ENCODE data around the gene NPAS3.

Gene NPAS3

DNA sequence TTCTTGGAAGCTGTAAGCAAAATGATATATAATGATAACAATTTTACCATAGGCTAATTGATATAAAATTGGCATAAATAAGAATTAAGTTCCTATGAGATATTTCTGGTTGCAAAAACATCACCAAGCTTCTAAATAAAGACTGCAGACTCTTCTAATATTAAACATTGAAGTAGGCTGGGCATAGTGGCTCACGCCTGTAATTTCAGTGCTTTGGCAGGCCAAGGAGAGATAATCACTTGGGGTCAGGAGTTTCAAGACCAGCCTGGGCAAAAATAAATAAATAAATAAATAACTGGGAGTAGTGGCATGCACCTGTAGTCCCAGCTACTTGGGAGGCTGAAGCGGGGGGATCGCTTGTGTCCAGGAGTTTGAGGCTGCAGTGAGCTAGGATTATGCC is 71.8 kb downstream of the NPAS3 start:
- no peak for DNase-seq (ENCODE audit: low read depth in 2 of 3, low spot score in 1 of 3)

DNA sequence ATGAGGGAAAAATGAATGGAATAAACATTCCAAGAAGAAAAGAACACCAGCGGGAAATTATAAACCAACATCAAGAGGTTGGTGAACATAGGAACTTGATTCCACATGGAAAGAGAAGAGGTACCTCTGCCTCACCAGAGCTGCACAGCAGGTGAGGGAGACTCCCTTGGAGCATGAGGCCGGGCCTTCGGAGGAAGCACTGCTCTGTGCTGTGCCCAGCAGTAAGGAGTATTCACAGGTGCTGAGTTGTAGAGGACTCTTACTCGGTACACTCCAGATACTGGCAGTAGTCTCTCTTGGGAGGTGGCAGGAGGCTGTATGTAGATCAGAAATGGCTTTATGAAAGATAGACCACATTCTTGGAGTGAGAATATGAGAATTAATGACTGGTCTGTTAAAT is 76.0 kb downstream of the NPAS3 start:
- no peak for DNase-seq (ENCODE audit: low read depth in 2 of 3, low spot score in 1 of 3)

DNA sequence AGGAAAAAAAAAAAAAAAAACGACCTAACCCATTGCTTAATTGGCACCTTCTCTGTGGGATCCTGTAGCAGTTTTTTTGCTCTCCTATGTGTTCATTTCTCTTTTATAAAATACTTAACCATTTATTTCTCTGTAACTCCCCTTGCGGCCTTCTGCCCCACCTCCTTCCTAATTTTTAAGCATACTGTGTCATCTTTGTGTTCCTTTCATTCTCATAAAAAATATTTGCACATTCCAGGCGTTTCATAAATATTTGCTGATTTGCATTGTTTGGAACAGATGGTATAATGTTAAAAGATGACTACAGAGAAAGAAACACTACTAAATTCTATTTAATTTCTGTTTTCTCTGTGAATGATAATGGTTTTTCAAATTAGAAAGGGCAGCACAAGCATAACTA is 77.9 kb downstream of the NPAS3 start:
- no peak for DNase-seq (ENCODE audit: low read depth in 2 of 3, low spot score in 1 of 3)

DNA sequence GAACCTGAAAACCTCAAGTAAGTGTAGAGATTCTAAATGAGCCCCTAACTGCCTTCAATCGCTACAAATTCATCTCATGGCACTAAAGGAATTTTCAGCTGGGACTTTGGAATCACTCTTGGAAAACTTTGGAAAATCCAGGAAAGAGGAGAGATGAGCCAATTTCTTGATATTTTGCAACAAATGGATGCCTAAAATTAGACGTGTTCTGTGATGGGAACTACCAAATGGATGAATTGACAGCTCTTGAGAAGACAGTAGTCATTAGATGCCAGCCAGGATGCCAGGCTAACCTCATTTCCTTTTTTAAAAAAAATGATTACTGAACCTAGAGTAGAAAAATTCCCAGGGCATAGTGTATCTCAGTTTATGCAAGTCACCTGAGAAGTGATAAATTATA is 78.3 kb downstream of the NPAS3 start:
- no peak for DNase-seq (ENCODE audit: low read depth in 2 of 3, low spot score in 1 of 3)

DNA sequence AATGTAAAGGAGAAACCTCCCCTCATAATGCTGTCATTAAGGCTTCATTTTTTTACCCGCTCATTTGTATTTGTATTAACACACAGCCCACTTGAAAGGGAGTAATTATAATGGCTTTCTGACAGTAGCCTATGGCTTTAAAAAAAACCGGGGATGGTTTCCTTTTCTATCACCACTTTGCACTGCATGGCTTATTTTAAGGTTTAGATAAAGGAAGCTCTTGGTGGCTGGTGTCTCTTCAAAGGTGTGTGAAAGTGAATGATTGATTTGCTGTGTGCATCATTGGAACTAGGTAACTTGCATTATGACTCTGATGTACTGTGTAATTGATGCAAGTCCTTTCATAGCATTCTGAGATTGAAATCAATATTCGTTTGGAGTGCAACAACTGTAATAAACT is 80.7 kb downstream of the NPAS3 start:
- no peak for DNase-seq (ENCODE audit: low read depth in 2 of 3, low spot score in 1 of 3)

DNA sequence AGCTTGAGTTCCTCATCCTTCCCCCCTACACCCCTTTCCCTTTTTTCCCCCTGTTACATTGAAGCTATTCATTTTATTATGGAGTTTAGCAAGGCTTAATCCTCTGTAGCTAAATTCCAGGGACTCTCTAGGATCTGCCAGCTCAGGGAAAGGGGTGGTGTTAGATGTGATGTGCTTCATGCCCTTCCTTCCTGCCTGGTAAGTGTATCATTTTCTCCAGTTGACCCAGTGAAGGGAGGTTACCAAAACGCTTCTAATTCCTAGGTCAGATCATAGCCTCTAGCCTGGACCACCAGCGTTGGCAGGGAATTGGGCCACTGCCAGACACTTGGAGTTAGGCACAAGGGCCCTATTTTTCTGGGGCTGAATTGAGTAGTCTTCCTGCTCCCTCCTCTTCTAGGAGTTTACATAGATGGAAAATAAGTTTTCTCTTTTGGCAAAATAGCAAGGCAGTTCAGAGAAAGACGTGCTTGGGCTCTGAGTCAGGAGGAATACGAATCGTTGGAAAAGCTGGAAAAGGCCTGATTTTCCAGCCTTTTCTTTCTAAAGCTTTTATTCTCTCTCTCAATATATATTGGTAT is 88.3 kb downstream of the NPAS3 start:
- no peak for DNase-seq (ENCODE audit: low read depth in 2 of 3, low spot score in 1 of 3)

DNA sequence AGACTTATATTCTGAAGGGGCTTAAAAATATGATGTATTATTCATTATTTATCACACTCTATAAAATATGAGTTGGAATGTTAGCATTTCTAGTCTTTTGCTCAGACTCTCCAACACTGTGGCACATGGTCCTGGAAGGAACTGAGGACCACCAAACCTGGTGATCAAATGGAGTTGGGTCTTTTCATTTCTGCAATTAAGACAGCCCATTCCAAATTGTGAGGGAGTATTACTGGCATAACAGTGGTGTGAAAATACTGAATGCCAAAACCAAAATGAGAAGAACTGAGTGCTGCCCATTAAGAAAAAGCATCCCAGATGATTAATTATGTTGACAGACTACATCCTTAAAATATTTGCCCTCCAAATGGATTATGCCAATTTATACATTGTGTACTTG is 90.8 kb downstream of the NPAS3 start:
- no peak for DNase-seq (ENCODE audit: low read depth in 2 of 3, low spot score in 1 of 3)

DNA sequence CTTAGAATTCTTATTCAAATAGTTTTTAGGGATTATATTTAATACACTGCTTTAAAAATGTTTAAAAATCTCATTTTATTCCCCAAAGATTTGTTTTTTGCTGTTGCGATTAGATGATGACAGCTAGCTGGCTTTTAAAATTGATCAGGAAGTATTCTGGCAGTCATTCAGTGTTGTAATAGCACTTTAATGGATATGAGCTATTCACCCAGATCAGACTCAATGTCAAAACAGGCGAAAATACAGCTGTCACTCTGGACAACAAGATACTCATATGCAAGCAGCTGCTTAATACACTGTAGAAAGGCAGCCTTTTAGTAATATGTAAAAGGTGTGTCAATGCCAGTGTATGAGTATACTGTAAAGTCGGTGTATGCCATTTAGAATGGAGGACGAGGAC is 91.7 kb downstream of the NPAS3 start:
- no peak for DNase-seq (ENCODE audit: low read depth in 2 of 3, low spot score in 1 of 3)

DNA sequence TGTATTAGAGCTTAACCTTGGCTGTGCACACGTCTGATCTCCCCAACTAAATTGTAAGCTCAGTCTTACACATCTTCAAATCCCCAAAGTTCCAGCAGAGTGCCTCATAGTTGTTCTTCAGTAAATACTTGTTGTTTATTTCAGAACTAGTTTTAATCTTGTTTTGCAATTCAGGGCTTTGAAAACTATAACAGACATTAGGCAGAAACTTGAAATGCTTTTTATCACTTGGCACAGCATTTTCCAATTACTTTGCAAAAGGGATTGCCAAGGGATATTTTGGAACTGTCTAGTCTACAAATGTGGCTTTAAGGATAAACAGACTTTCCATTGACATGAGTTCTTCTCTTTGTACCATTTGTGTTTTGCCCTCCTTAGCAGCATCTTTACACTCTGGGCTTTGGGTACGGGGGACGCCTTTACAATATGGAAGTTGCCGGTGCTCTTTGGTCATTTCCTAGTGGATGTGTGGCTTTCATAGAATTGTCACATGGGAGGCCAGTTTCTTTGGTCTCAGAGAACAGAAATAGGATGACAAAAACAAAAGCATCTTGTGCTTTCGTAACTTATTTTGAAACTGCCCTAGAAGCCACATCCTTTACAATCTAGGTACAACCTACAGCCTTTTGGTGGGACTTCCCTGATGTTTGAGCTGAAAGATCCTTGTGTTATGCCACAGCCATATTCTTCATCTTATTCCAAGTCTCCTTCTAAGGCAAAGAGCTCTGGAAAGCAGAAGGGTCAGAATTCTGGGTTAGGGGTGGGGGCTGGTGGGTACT is 96.9 kb downstream of the NPAS3 start:
- DNase-seq (ENCODE audit: low read depth in 2 of 3, low spot score in 1 of 3) = no peak

DNA sequence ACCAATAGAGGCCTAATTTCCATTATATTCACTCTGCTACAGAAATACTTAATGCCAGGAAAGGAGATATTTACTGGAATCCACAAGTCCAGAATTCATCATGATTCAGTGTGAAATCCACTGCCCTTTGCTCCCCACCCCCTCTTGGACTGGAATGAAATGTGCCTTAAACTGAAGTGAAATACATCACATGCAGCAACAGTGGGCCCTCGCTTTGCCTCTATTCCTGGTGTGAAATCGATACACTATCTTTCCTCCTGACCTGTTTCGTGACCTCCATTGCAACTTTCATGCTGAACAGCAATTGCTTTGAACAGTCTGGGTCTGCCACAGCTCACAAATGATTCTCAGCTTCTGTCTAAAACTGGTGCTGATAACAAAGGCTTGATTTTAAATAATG is 100.6 kb downstream of the NPAS3 start:
- no peak for DNase-seq (ENCODE audit: low read depth in 2 of 3, low spot score in 1 of 3)

DNA sequence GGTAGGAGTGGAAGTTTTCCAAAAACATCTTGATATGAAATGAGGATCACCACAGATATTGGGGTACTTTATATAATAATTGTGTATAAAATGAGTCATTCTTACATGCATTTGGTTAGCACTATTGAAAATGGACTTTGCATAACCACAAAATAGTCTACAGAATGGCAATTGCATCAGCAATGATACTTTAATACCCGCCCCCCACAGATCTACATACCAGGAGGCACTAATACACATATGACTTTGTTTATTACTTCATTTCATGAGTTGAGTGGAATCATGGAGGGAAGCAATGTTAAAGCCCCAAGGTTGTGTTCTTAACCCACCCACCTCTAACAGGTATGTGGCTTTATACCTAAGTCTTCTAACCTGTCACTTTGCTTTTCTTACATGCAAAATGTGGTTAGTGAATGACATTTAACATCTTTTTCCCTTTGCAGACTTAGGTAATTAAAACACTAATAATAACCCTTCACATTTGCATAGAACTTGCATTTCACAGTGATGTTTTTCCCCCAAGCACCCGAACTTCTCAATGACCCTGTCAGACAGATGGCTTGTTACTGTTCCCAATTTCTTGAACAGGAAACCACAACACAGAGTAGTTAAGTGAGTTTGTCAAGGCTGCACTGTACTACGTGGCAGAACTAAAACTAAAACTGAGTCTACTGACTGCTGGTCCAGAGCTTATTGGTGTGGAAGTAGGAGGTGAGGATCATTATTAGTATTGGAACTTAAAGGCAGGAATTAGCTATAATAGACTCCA is 101.9 kb downstream of the NPAS3 start:
- DNase-seq (ENCODE audit: low read depth in 2 of 3, low spot score in 1 of 3) = no peak

DNA sequence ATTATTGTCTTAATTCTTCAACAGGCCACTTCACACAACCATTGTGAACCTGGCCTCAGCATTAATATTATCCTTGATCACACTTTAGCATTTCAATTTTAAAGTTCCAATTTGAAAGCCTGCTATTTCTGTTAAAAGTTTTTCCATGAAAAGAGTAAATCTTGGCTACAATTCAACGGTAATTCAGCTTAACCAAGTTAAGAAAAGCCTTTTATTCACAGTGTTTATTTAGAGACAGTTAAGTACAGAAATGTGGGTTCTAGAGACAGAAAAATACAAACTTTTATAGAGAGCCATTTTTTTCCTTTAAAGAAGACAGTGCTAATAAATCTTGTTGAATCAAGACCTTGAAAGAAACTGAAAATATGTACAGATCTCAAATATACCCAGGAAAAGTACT is 103.9 kb downstream of the NPAS3 start:
- DNase-seq (ENCODE audit: low read depth in 2 of 3, low spot score in 1 of 3) = no peak

DNA sequence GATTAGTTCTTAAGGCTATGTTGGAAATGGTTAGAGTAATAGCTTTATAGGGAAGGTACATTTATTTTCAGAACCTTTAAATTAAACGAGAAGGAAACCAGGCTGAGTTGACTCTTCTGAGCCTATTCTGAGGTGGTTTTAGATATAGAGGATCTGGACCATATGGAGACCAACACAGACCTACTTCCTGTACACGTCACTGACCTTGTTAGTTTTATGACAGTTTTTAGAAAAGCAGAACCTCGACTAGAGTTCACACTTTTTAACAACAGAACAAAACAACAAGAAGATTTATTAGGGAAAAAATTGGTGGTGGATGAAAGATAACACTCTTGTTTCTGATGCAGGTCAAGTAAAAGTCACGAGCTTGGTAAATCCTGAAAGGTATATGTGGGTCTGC is 107.1 kb downstream of the NPAS3 start:
- no peak for DNase-seq (ENCODE audit: low read depth in 2 of 3, low spot score in 1 of 3)

DNA sequence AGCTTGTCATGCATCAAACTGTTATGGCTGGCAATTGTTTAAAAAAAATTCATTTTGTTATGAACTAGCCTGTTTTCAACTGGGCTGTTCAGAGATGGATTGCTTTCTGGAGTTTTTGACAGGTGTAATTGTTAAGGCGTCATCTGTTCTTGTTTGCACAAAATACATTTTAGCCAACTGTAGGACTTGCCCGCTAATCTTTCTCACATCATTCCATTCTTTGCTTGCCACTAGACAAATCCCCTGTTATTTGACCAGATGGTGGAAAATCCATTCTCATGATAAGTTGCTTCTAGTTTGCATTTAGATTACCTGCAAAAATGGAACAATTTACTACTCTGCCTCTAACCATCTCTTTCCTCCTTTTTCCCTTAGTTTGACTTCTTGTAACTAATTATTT is 114.3 kb downstream of the NPAS3 start:
- DNase-seq (ENCODE audit: low read depth in 2 of 3, low spot score in 1 of 3) = no peak

DNA sequence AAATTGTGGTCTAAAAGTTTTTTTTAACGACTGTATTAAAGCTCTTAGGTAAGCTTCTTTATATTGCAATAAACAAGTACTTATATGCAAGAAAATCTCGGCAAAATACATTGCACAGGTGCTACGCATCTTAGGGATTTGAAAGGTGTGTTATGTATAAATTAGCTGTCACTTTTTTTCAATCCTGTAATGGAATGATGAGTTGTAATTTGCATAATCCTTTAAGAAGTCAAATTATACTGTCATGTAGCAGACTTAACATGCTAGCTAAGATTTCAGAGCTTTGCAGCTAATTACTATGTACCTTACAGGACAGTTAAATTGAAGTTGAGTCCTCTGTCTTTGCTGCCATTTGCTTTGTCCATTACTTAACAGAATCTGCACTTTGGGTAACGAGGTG is 117.5 kb downstream of the NPAS3 start:
- DNase-seq (ENCODE audit: low read depth in 2 of 3, low spot score in 1 of 3) = no peak

DNA sequence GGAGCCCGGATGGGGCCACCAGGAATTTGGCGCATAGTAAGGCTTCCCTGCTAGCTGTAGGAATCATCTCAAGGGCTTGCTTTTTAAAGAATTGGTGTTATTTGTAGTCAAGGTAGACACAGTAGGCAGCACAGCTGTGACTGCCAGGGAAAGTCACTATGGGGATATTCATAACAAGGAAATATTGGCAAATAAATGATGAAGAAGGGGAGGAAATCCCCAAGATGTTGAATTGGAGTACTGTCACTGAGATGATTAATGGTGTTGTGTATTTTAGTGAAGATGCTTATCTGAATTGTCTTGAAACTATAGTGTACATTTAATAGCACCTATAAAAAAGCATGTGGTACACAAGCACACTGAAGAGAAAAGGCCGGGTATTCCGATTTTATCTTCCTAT is 118.9 kb downstream of the NPAS3 start:
- DNase-seq (ENCODE audit: low read depth in 2 of 3, low spot score in 1 of 3) = no peak

DNA sequence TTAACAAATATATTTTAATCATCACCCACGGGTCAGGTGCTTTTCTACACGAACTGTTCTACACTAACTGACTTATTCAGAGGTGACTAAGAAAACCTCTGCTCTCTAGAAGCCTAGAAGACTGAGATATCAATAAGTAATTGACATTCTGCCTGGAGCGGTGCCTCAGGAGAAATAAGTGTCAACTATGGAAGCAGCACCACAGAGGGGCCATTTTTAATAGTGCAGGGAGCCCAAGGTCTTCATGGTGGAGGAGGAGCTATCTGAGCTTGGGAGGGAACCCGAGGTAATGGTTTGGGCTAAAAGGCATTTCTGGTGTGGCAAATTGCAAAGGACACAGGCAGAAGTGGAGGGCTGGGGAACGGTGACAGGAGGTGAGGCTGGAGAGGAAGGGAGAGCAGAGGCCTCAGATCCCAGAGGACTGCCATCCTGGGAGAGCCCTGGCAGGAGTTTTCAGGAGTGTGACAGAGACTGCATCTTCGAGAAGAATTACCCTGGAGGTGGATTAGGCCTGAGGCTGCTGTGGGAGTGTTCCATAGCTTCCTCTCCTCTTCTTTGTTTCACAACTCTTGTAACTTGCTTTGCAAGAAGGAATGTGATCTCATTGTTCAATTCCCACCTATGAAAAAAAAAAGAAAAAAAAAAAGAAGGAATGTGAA is 123.1 kb downstream of the NPAS3 start:
- DNase-seq (ENCODE audit: low read depth in 2 of 3, low spot score in 1 of 3) = no peak

DNA sequence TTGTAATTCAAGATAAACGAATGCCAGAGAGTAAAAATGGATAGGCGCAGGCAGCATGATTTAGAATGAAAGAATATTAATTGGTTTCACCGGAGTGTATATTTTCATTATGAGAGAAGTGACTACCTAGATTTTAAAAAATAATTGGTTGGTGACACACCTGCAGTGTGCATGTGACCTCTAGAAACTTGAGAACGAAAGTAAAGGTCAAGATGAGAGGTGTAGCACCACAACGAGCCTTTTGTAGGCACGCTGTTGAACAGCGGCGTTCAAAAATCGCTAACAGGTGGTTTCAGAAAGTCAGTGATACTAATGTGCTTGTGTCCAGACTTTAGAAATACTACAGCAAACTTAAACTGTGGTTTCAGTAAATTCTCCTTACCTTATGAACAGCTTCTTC is 123.8 kb downstream of the NPAS3 start:
- DNase-seq (ENCODE audit: low read depth in 2 of 3, low spot score in 1 of 3) = no peak

DNA sequence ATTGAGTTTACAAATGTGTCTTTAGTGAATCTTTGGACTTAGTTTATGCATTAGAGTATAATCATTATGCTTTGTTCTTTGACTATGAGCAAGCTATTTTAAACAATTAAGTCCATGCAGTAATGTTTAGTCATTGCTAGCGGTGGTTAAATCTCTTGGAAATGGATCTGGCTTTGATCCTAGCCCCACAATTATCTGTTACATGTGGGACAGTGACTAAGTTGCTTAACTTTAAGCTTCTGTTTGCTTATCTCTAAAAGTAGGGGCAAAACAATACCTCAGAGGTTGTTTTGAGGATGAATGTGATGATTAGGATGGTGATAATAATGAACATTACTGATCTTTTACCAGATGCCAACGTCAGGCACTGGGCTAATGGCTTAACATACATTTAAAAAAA is 124.2 kb downstream of the NPAS3 start:
- no peak for DNase-seq (ENCODE audit: low read depth in 2 of 3, low spot score in 1 of 3)

DNA sequence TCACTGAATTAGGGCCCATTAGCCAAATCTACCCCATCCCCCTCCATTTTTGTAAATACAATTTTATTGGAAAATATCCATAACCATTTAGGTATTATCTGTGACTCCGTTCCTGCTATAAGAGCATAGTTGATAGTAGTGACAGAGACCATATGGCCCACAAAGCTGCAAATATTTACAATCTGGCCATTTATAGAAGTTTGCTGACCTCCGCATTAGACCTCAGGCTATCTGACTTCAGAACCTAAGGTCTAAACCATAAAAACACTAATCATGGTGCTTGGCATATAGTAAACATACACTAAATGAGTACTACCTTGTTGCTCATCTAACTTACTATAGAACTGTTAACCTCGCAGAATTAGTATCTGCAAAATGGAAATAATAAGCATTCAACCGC is 124.8 kb downstream of the NPAS3 start:
- DNase-seq (ENCODE audit: low read depth in 2 of 3, low spot score in 1 of 3) = no peak

DNA sequence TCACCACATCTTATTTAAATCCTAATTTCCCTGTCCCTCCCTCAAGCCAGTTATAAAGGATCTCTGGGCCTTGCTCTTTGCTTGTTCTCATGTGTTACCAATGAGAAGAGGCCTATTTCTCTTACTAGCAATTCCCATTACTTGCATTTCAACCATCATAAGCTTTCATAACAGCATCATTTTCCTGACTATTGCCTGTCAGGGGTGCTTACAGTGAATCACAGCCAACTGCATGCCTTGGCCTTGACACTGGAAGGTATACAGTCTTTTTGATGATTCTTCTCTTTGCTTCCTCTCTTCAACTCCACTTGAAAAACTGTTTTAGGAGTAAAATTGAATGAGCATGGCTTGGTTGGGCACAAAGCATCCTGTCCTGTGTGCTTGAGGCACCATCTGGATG is 127.0 kb downstream of the NPAS3 start:
- no peak for DNase-seq (ENCODE audit: low read depth in 2 of 3, low spot score in 1 of 3)

DNA sequence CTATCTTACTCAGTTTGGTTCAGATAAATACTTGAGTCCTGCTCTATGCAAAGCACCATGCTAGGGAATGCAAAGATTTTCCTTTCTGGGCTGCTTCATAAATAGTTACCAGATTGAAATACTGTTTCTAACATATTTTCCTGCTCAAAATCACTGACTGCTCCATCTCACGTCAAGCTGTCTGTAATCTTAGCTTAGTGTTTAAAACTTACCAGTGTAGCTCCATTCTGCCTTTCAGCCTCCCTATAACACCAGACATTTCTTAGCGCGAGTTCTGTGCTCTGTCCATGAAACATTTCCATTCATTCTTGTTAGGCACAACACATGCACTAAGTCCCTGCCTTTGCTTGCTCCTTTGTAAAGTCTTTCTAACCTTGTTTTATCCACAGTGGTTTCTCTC is 129.4 kb downstream of the NPAS3 start:
- DNase-seq (ENCODE audit: low read depth in 2 of 3, low spot score in 1 of 3) = no peak
